Activated B cell treated with CpG ODN at 0.5 μM for 24 hours (primary cell): ENCODE results near the gene EDDM13. TPM values are rescaled to one million over a fixed set of nuclear protein-coding genes. Genes with fewer than 3 reads are reported as not detected.
"Not testable (repeated sequence)": the region's sequence is repeated elsewhere in the genome, so short reads cannot be mapped to it uniquely, and the experiment has no call there.

Experiments
- ATAC-seq: fragments of 200-7000 bp; cut with Tn5 transposase; one replicate; pipeline ENCODE4 v1.10.0; 2021; ENCODE audit warnings: low read depth, mild to moderate bottlenecking, moderate library complexity
- CTCF ChIA-PET: fragments of 350-600 bp; sonication (Branson Sonifier 250); formaldehyde crosslinking; loops from one replicate; lab custom pipeline; 2021; ENCODE audit warnings: antibody characterized with exemption; lab: Charles Lee
- POLR2A ChIA-PET: fragments of 350-600 bp; sonication (Branson Sonifier 250); formaldehyde crosslinking; loops from one replicate; lab custom pipeline; 2021; ENCODE audit warnings: antibody characterized with exemption; lab: Charles Lee
- DNase-seq: peaks from one replicate; pipeline ENCODE4 v3.0.0; 2022
- H3K27ac Mint-ChIP-seq: one replicate; pipeline ENCODE4 v1.8.0; 2020; ENCODE audit warnings: mixed read lengths
- H3K27me3 Mint-ChIP-seq: one replicate; pipeline ENCODE4 v1.8.0; 2021; ENCODE audit warnings: mixed read lengths
- H3K36me3 Mint-ChIP-seq: one replicate; pipeline ENCODE4 v1.8.0; 2021; ENCODE audit warnings: low read depth, mixed read lengths
- H3K4me1 Mint-ChIP-seq: one replicate; pipeline ENCODE4 v1.8.0; 2021; ENCODE audit warnings: mixed read lengths
- H3K4me3 Mint-ChIP-seq: one replicate; pipeline ENCODE4 v1.8.0; 2020; ENCODE audit warnings: mild to moderate bottlenecking, mixed read lengths
- H3K9me3 Mint-ChIP-seq: one replicate; pipeline ENCODE4 v1.8.0; 2020; ENCODE audit warnings: mixed read lengths
- CTCF ChIP-seq: fragments of 200-600 bp; IDR thresholded peaks from one replicate; pipeline ENCODE4 v1.8.0; 2022; ENCODE audit warnings: antibody characterized with exemption, mild to moderate bottlenecking
- intact Hi-C: fragments of 100-400 bp; cut with micrococcal nuclease; formaldehyde crosslinking; loops from one replicate; pipeline ENCODE4 v1.15.1; 2024
- total RNA-seq: library from RNA; stranded (reverse); gene quantifications from 2 replicates; pipeline ENCODE4 v1.2.3, GENCODE V29; 2022

The EDDM13 gene
- total RNA-seq = not detected in 2 replicates

- peaks cover 4% of the 10 kb centered on the region for H3K9me3 Mint-ChIP-seq
- DNase-seq (no peak), ATAC-seq (no peak)
- H3K27ac Mint-ChIP-seq = no peak within 1 kb of the TSS
- H3K27me3 Mint-ChIP-seq = no peaks in the 10 kb centered on the region
- no peak for TF ChIP-seq CTCF
- H3K4me3 Mint-ChIP-seq = no peak within 1 kb of the TSS
- peaks cover 4% of the 10 kb centered on the region for H3K36me3 Mint-ChIP-seq
- intact Hi-C loops = no loop called here
- ChIA-PET POLR2A (no interaction called here), CTCF (no interaction called here)
- H3K4me1 Mint-ChIP-seq = no peaks in the 10 kb centered on the region
These were observed at the start of gene EDDM13 for GRCh38 chr19:56272161-56272798. TSS of gene EDDM13 (plus strand) at chr19:56272748. CDS start at chr19:56272835, 87 bp downstream.

GRCh38 chr19:56222901-56223300 lies 49.6 kb upstream of the EDDM13 start:
- ChIA-PET CTCF (no interaction called here), POLR2A (no interaction called here)
- Mint-ChIP-seq H3K36me3 (peaks cover 19% of the 10 kb centered on the region), H3K4me3 (no peak overlapping the region), H3K9me3 (no peaks in the 10 kb centered on the region), H3K27ac (no peak overlapping the region), H3K4me1 (peaks cover 2% of the 10 kb centered on the region), H3K27me3 (peaks cover 4% of the 10 kb centered on the region)
- DNase-seq (no peak), ATAC-seq (no peak)
- no peak for TF ChIP-seq CTCF
- intact Hi-C loops = no loop called here

- ChIA-PET CTCF (no interaction called here), POLR2A (no interaction called here)
- DNase-seq = no peak
- H3K4me1 Mint-ChIP-seq = no peaks in the 10 kb centered on the region
- H3K36me3 Mint-ChIP-seq = peaks cover 19% of the 10 kb centered on the region
- no peak for TF ChIP-seq CTCF
- ATAC-seq = no peak
- no peaks in the 10 kb centered on the region for H3K9me3 Mint-ChIP-seq
- H3K4me3 Mint-ChIP-seq = no peak overlapping the region
- H3K27me3 Mint-ChIP-seq = no peaks in the 10 kb centered on the region
- H3K27ac Mint-ChIP-seq = no peak overlapping the region
- intact Hi-C loops = no loop called here
These were observed 49.1 kb upstream of the EDDM13 start for GRCh38 chr19:56223481-56223880.

- CTCF ChIA-PET = no interaction called here
- H3K27me3 Mint-ChIP-seq = no peaks in the 10 kb centered on the region
These were observed 27.3 kb upstream of the EDDM13 start for GRCh38 chr19:56245121-56245740.

GRCh38 chr19:56245764-56246163 lies 26.8 kb upstream of the EDDM13 start:
- CTCF ChIA-PET, H3K27me3 Mint-ChIP-seq: not testable (repeated sequence)

More at GRCh38 chr19:56245121-56245740, 27.3 kb upstream of the EDDM13 start:
- no peak overlapping the region for H3K4me3 Mint-ChIP-seq
- intact Hi-C loops = no loop called here
- ATAC-seq = no peak
- no peaks in the 10 kb centered on the region for H3K4me1 Mint-ChIP-seq
- no peaks in the 10 kb centered on the region for H3K36me3 Mint-ChIP-seq
- DNase-seq = no peak
- POLR2A ChIA-PET = no interaction called here
- no peaks in the 10 kb centered on the region for H3K9me3 Mint-ChIP-seq
- no peak overlapping the region for H3K27ac Mint-ChIP-seq
- no peak for TF ChIP-seq CTCF

GRCh38 chr19:56248736-56249338 lies 23.7 kb upstream of the EDDM13 start:
- H3K36me3 Mint-ChIP-seq, CTCF ChIA-PET: not testable (repeated sequence)

More at GRCh38 chr19:56245764-56246163, 26.8 kb upstream of the EDDM13 start:
- H3K9me3 Mint-ChIP-seq, H3K4me1 Mint-ChIP-seq, H3K4me3 Mint-ChIP-seq, H3K36me3 Mint-ChIP-seq, intact Hi-C loops, POLR2A ChIA-PET, H3K27ac Mint-ChIP-seq, ATAC-seq, DNase-seq: not testable (repeated sequence)

More at GRCh38 chr19:56248736-56249338, 23.7 kb upstream of the EDDM13 start:
- intact Hi-C loops, H3K9me3 Mint-ChIP-seq, H3K4me1 Mint-ChIP-seq, H3K27ac Mint-ChIP-seq, H3K27me3 Mint-ChIP-seq, DNase-seq, POLR2A ChIA-PET, ATAC-seq, H3K4me3 Mint-ChIP-seq: not testable (repeated sequence)
